Hematopoietic multipotent progenitor cell treated with erythropoietin and hydrocortisone succinate and interleukin-3 and kit ligand, for 17 days (in vitro differentiated cells): Measurements from ENCODE around the gene CHST9.
"Not testable (repeated sequence)": the region's sequence is repeated elsewhere in the genome, so short reads cannot be mapped to it uniquely, and the experiment has no call there.

Source experiments
- DNase-seq: peaks from one replicate; pipeline ENCODE4 v3.0.0-alpha.2; 2015; ENCODE audit warnings: low spot score

Gene CHST9

GRCh38 chr18:27185025-27185763 lies at the start of gene CHST9:
CHST9 (minus strand) TSS chr18:27185308; CDS start chr18:27142809, 42,499 bp downstream.
- no peak for DNase-seq

- not testable (repeated sequence) for DNase-seq
Observed at GRCh38 chr18:27232355-27232754, 47.2 kb upstream of the CHST9 start.

GRCh38 chr18:27231671-27232070 lies 46.6 kb upstream of the CHST9 start:
- DNase-seq, result not testable (repeated sequence)

- DNase-seq, result not testable (repeated sequence)
Observed at GRCh38 chr18:27231221-27231620, 46.1 kb upstream of the CHST9 start.

GRCh38 chr18:27227721-27228120 lies 42.6 kb upstream of the CHST9 start:
- no peak for DNase-seq

GRCh38 chr18:27226556-27227075 lies 41.5 kb upstream of the CHST9 start:
- no peak for DNase-seq

- DNase-seq, result no peak
Observed at GRCh38 chr18:27225947-27226481, 40.9 kb upstream of the CHST9 start.

- no peak for DNase-seq
Observed at GRCh38 chr18:27223526-27224291, 38.6 kb upstream of the CHST9 start.

- DNase-seq, result no peak
Observed at GRCh38 chr18:27214831-27215230, 29.7 kb upstream of the CHST9 start.

GRCh38 chr18:27213123-27213717 lies 28.1 kb upstream of the CHST9 start:
- DNase-seq, result no peak

- DNase-seq, result no peak
Observed at GRCh38 chr18:27211569-27211968, 26.5 kb upstream of the CHST9 start.

- no peak for DNase-seq
Observed at GRCh38 chr18:27206411-27206810, 21.3 kb upstream of the CHST9 start.

GRCh38 chr18:27202741-27203140 lies 17.6 kb upstream of the CHST9 start:
- no peak for DNase-seq

GRCh38 chr18:27198036-27198435 lies 12.9 kb upstream of the CHST9 start:
- DNase-seq, result no peak

- DNase-seq, result no peak
Observed at GRCh38 chr18:27188309-27188708, 3.2 kb upstream of the CHST9 start.

- no peak for DNase-seq
Observed at GRCh38 chr18:27185897-27186296, 789 bp upstream of the CHST9 start.

- no peak for DNase-seq
Observed at GRCh38 chr18:27184115-27185024, 738 bp downstream of the CHST9 start.

- no peak for DNase-seq
Observed at GRCh38 chr18:27181726-27182125, 3.4 kb downstream of the CHST9 start.

- no peak for DNase-seq
Observed at GRCh38 chr18:27178424-27178823, 6.7 kb downstream of the CHST9 start.

GRCh38 chr18:27175914-27176313 lies 9.2 kb downstream of the CHST9 start:
- no peak for DNase-seq

GRCh38 chr18:27175245-27175644 lies 9.9 kb downstream of the CHST9 start:
- no peak for DNase-seq
